ENCODE data around the gene PLEKHG3. TPM values are rescaled to one million over a fixed set of nuclear protein-coding genes. Genes with fewer than 3 reads are reported as not detected.

The PLEKHG3 gene
- total RNA-seq, 1 experiment from 2014 or later: 59.3 TPM

DNA sequence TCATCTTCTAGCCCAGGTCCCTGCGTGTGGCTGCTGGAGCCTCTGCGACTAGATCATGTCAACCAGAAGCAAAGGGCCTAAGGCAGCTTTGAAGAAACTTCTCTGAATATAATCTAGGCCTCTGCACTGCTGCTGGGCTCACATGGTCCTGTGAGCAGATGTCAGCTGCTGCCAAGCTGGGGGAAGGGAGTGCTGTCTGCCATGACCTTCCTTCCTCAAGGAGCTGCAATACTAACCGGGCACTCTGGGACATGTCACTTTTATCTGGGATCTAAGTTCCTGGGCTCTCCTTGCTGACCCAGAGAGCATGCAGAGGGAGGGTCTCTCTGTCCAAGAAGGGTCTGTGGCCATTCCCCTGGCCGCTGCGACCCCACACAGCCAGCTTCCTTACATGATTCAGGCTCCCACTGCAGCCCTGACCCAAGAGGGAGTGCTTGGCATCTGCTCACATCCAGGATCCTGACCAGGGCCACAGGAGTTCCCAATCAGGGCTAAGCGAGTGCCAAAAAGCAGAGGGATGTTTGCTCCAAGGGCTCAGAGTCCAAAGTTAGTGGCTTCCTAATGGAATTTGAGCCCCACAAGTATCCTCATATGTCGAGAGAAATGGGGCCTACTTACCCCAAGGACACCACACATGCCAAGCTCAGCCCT, 74.0 kb downstream of the PLEKHG3 start:
- TF ChIP-seq CTCF (conservative IDR thresholded peaks at IDR 0.05): no peak
- no peak for TF ChIP-seq EZH2 (IDR thresholded peaks at IDR 0.05; ENCODE audit: low read depth)
- no TSS peak for BruUV-seq (replicated peaks)
- Histone ChIP-seq H3K4me3 (no peak overlapping the region), H3K27ac (no peak overlapping the region), H4K20me1 (ENCODE audit: insufficient read depth) (no peaks in the 10 kb centered on the region), H3F3A (ENCODE audit: insufficient read depth, low read depth) (no peaks in the 10 kb centered on the region), H3K4me2 (no peak overlapping the region), H2AFZ (no peak overlapping the region), H3K27me3 (ENCODE audit: insufficient read depth, low read depth) (0 out of 2 replicates have a peak, but pooled peaks cover 5% of the 10 kb centered on the region), H3K9me3 (ENCODE audit: insufficient read depth, low read depth) (no peaks in the 10 kb centered on the region; the same call in 1 of the 2 replicates), H3K9me2 (ENCODE audit: insufficient read depth) (no peaks in the 10 kb centered on the region), H3K36me3 (ENCODE audit: low read depth) (no peaks in the 10 kb centered on the region), H3K79me2 (ENCODE audit: low read depth) (no peaks in the 10 kb centered on the region), H3K4me1 (replicated peaks; ENCODE audit: insufficient read depth) (no peaks in the 10 kb centered on the region)
- intact Hi-C loops (cut with micrococcal nuclease; ENCODE audit: unreplicated experiment): no loop called here
- CTCF ChIA-PET: no interaction called here
- no peak for DNase-seq
- POLR2A ChIA-PET (ENCODE audit: unreplicated experiment): interaction anchor here (0.6 kb wide), 1 partner anchor 63 kb away, joined by 3 read pairs; no protein-coding TSS in a partner anchor

- no peak for TF ChIP-seq CTCF (conservative IDR thresholded peaks at IDR 0.05)
- no peak for TF ChIP-seq EZH2 (IDR thresholded peaks at IDR 0.05; ENCODE audit: low read depth)
- Histone ChIP-seq H3K36me3 (ENCODE audit: low read depth) (no peaks in the 10 kb centered on the region), H3K27ac (no peak overlapping the region), H3F3A (ENCODE audit: insufficient read depth, low read depth) (no peaks in the 10 kb centered on the region), H3K4me3 (no peak overlapping the region), H3K4me2 (no peak overlapping the region), H4K20me1 (ENCODE audit: insufficient read depth) (no peaks in the 10 kb centered on the region), H3K79me2 (ENCODE audit: low read depth) (no peaks in the 10 kb centered on the region), H3K9me2 (ENCODE audit: insufficient read depth) (no peaks in the 10 kb centered on the region), H3K4me1 (replicated peaks; ENCODE audit: insufficient read depth) (no peaks in the 10 kb centered on the region), H2AFZ (no peak overlapping the region), H3K27me3 (ENCODE audit: insufficient read depth, low read depth) (0 out of 2 replicates have a peak, but pooled peaks cover 5% of the 10 kb centered on the region), H3K9me3 (ENCODE audit: insufficient read depth, low read depth) (no peaks in the 10 kb centered on the region)
- ChIA-PET CTCF (no interaction called here), POLR2A (ENCODE audit: unreplicated experiment) (no interaction called here)
- no TSS peak for BruUV-seq (replicated peaks)
- DNase-seq: no peak
- intact Hi-C loops (cut with micrococcal nuclease; ENCODE audit: unreplicated experiment): no loop called here
These were observed 75.2 kb downstream of the PLEKHG3 start for GRCh38 chr14:64779472-64779871.

- ChIA-PET POLR2A (ENCODE audit: unreplicated experiment) (interaction anchor here (0.7 kb wide), 1 partner anchor 19 kb away, joined by 8 read pairs; no protein-coding TSS in a partner anchor), CTCF (no interaction called here)
- H3F3A ChIP-seq (ENCODE audit: insufficient read depth, low read depth): no peaks in the 10 kb centered on the region
- 0 out of 2 replicates have a peak, but pooled peaks cover 5% of the 10 kb centered on the region for H3K27me3 ChIP-seq (ENCODE audit: insufficient read depth, low read depth)
- no peaks in the 10 kb centered on the region for H3K9me2 ChIP-seq (ENCODE audit: insufficient read depth)
- TF ChIP-seq EZH2 (IDR thresholded peaks at IDR 0.05; ENCODE audit: low read depth): no peak
- no peak for TF ChIP-seq CTCF (conservative IDR thresholded peaks at IDR 0.05)
- BruUV-seq (replicated peaks): no TSS peak
- H3K4me1 ChIP-seq (replicated peaks; ENCODE audit: insufficient read depth): no peaks in the 10 kb centered on the region
- H4K20me1 ChIP-seq (ENCODE audit: insufficient read depth): no peaks in the 10 kb centered on the region
- H3K4me3 ChIP-seq: no peak overlapping the region
- H3K79me2 ChIP-seq (ENCODE audit: low read depth): no peaks in the 10 kb centered on the region
- H2AFZ ChIP-seq: no peak overlapping the region
- H3K9me3 ChIP-seq (ENCODE audit: insufficient read depth, low read depth): no peaks in the 10 kb centered on the region
- no peaks in the 10 kb centered on the region for H3K36me3 ChIP-seq (ENCODE audit: low read depth)
- H3K27ac ChIP-seq: no peak overlapping the region
- intact Hi-C loops (cut with micrococcal nuclease; ENCODE audit: unreplicated experiment): no loop called here
- no peak for DNase-seq
- no peak overlapping the region for H3K4me2 ChIP-seq
These were observed 78.0 kb downstream of the PLEKHG3 start for GRCh38 chr14:64782196-64782595.
